NOMO-1 treated with DMSO at 0.1 percent for 48 hours (cell line): ENCODE data around the gene EFNA5.

Experiments
- DNase-seq: peaks from one replicate; lab custom pipeline; 2025; ENCODE audit not compliant: unreplicated experiment; lab: John Stamatoyannopoulos, UW

The EFNA5 gene

GRCh38 chr5:107646418-107646817 is 24.3 kb downstream of the EFNA5 start:
- no peak for DNase-seq

GRCh38 chr5:107640568-107640967 is 30.2 kb downstream of the EFNA5 start:
- no peak for DNase-seq

GRCh38 chr5:107639990-107640389 is 30.7 kb downstream of the EFNA5 start:
- DNase-seq: no peak

GRCh38 chr5:107636555-107636954 is 34.2 kb downstream of the EFNA5 start:
- DNase-seq: peak; percentile 2

GRCh38 chr5:107636068-107636467 is 34.7 kb downstream of the EFNA5 start:
- no peak for DNase-seq

GRCh38 chr5:107634981-107635848 is 35.5 kb downstream of the EFNA5 start:
- DNase-seq: no peak

- peak; percentile 33 for DNase-seq
These were observed 37.4 kb downstream of the EFNA5 start for GRCh38 chr5:107633171-107633901.

- DNase-seq: no peak
These were observed 38.9 kb downstream of the EFNA5 start for GRCh38 chr5:107631805-107632362.

- DNase-seq: no peak
These were observed 40.6 kb downstream of the EFNA5 start for GRCh38 chr5:107630184-107630583.

GRCh38 chr5:107624235-107624634 is 46.5 kb downstream of the EFNA5 start:
- no peak for DNase-seq

GRCh38 chr5:107621089-107621488 is 49.6 kb downstream of the EFNA5 start:
- DNase-seq: no peak

GRCh38 chr5:107619781-107620180 is 51.0 kb downstream of the EFNA5 start:
- no peak for DNase-seq

- DNase-seq: no peak
These were observed 52.5 kb downstream of the EFNA5 start for GRCh38 chr5:107618242-107618641.

- DNase-seq: no peak
These were observed 53.7 kb downstream of the EFNA5 start for GRCh38 chr5:107617052-107617451.

- no peak for DNase-seq
These were observed 54.5 kb downstream of the EFNA5 start for GRCh38 chr5:107616213-107616612.

- no peak for DNase-seq
These were observed 55.4 kb downstream of the EFNA5 start for GRCh38 chr5:107615299-107615817.

- no peak for DNase-seq
These were observed 58.2 kb downstream of the EFNA5 start for GRCh38 chr5:107612541-107612940.

- no peak for DNase-seq
These were observed 59.9 kb downstream of the EFNA5 start for GRCh38 chr5:107610798-107611197.

GRCh38 chr5:107607671-107608345 is 62.9 kb downstream of the EFNA5 start:
- peak; percentile 12 for DNase-seq

- DNase-seq: no peak
These were observed 63.5 kb downstream of the EFNA5 start for GRCh38 chr5:107607196-107607595.

- no peak for DNase-seq
These were observed 65.1 kb downstream of the EFNA5 start for GRCh38 chr5:107605596-107606125.
